Neuronal stem cell (in vitro differentiated cells): ENCODE data around the gene PRKAG1.
A peak's percentile ranks its signal among the peaks of the same experiment; 100 is the strongest.

Experiments used
- DNase-seq: peaks from one replicate; pipeline ENCODE4 v3.0.0-alpha.2; 2013; ENCODE audit warnings: low spot score
- H2AFZ ChIP-seq: one replicate; pipeline ENCODE4 v1.6.1; 2013; ENCODE audit warnings: mild to moderate bottlenecking, low read length, inconsistent platforms
- H2AK5ac ChIP-seq: 2 replicates; pipeline ENCODE4 v1.6.1; 2013; ENCODE audit warnings: low read depth, mild to moderate bottlenecking, inconsistent platforms, low read length, moderate library complexity, mixed read lengths
- H2BK120ac ChIP-seq: 2 replicates; pipeline ENCODE4 v1.6.1; 2013; ENCODE audit warnings: low read depth, mild to moderate bottlenecking, inconsistent platforms, low read length, moderate library complexity, mixed read lengths
- H2BK12ac ChIP-seq: one replicate; pipeline ENCODE4 v1.6.1; 2013; ENCODE audit warnings: low read length, inconsistent platforms
- H2BK15ac ChIP-seq: 2 replicates; pipeline ENCODE4 v1.6.1; 2013; ENCODE audit warnings: mild to moderate bottlenecking, low read length, inconsistent platforms, mixed read lengths
- H2BK5ac ChIP-seq: one replicate; pipeline ENCODE4 v1.6.1; 2013; ENCODE audit warnings: inconsistent platforms, mild to moderate bottlenecking, low read length, moderate library complexity
- H3K14ac ChIP-seq: one replicate; pipeline ENCODE4 v1.6.1; 2013; ENCODE audit warnings: low read length, inconsistent platforms
- H3K18ac ChIP-seq: 2 replicates; pipeline ENCODE4 v1.6.1; 2013; ENCODE audit warnings: low read length, inconsistent platforms
- H3K23ac ChIP-seq: 2 replicates; pipeline ENCODE4 v1.6.1; 2013; ENCODE audit warnings: low read depth, mild to moderate bottlenecking, mixed read lengths, low read length, inconsistent platforms; ENCODE audit not compliant: poor library complexity
- H3K27ac ChIP-seq: replicated peaks from 3 replicates; pipeline ENCODE4 v1.5.1; 2013; ENCODE audit warnings: low read length, inconsistent platforms
- H3K27me3 ChIP-seq, 3 experiments: 2 replicates each; pipeline ENCODE4 v1.6.1; 2013; ENCODE audit warnings: low read length in 3 of 3, mild to moderate bottlenecking in 2 of 3, inconsistent platforms in 1 of 3, low read depth in 1 of 3, mixed read lengths in 1 of 3, moderate library complexity in 1 of 3; ENCODE audit not compliant: control insufficient read depth in 3 of 3, insufficient read depth in 3 of 3
- H3K36me3 ChIP-seq, 2 donors: replicated peaks in 1 of 2; 2 replicates each; pipeline ENCODE4 v1.6.1; 2013; ENCODE audit warnings: low read length in 2 of 2; ENCODE audit not compliant: control insufficient read depth in 2 of 2, insufficient read depth in 2 of 2
- H3K4ac ChIP-seq: 2 replicates; pipeline ENCODE4 v1.6.1; 2013; ENCODE audit warnings: inconsistent platforms, mild to moderate bottlenecking, low read length, moderate library complexity
- H3K4me1 ChIP-seq, 2 donors: 1 replicate in 1 of 2; 2 replicates in 1 of 2; pipeline ENCODE4 v1.6.1; 2013; ENCODE audit warnings: low read length in 2 of 2, low read depth in 1 of 2; ENCODE audit not compliant: control insufficient read depth in 2 of 2, insufficient read depth in 1 of 2
- H3K4me2 ChIP-seq: one replicate; pipeline ENCODE4 v1.6.1; 2013; ENCODE audit warnings: mild to moderate bottlenecking, low read length, inconsistent platforms; ENCODE audit not compliant: insufficient read depth, poor library complexity, severe bottlenecking
- H3K4me3 ChIP-seq, 2 donors: 2 replicates each; pipeline ENCODE4 v1.5.1; 2013; ENCODE audit warnings: low read length in 2 of 2, mild to moderate bottlenecking in 2 of 2, inconsistent platforms in 1 of 2, moderate library complexity in 1 of 2
- H3K79me1 ChIP-seq: one replicate; pipeline ENCODE4 v1.6.1; 2013; ENCODE audit warnings: low read depth, mild to moderate bottlenecking, inconsistent platforms, low read length, moderate library complexity
- H3K9ac ChIP-seq: one replicate; pipeline ENCODE4 v1.6.1; 2013; ENCODE audit warnings: mild to moderate bottlenecking, low read depth, low read length, inconsistent platforms; ENCODE audit not compliant: poor library complexity
- H3K9me3 ChIP-seq, 2 donors: replicated peaks in 1 of 2; 2 replicates each; pipeline versions ENCODE3 to v1.6.1; 2013; ENCODE audit warnings: low read length in 2 of 2, mild to moderate bottlenecking in 2 of 2, inconsistent platforms in 1 of 2, low read depth in 1 of 2, mixed read lengths in 1 of 2, moderate library complexity in 1 of 2; ENCODE audit not compliant: control insufficient read depth in 2 of 2, insufficient read depth in 1 of 2
- H4K8ac ChIP-seq: one replicate; pipeline ENCODE4 v1.6.1; 2013; ENCODE audit warnings: low read depth, mild to moderate bottlenecking, inconsistent platforms, low read length, moderate library complexity
- H4K91ac ChIP-seq: one replicate; pipeline ENCODE4 v1.6.1; 2013; ENCODE audit warnings: low read length, low read depth, mild to moderate bottlenecking, inconsistent platforms; ENCODE audit not compliant: poor library complexity
- WGBS, 2 donors: extraction: QIAGEN DNeasy Blood & Tissue Kit; methylation state at CpG; one replicate each; pipeline ENCODE4 v1.1.7; 2013; ENCODE audit warnings: missing lambda C conversion rate in 2 of 2, mixed read lengths in 1 of 2; ENCODE audit not compliant: insufficient read length in 2 of 2, insufficient replicate concordance in 1 of 2; ENCODE audit errors: extremely low coverage in 2 of 2; 5-methylcytosine and 5-hydroxymethylcytosine counted together

PRKAG1 gene

GRCh38 chr12:48960834-48961233, 57.7 kb downstream of the PRKAG1 start:
- no peak overlapping the region for H2AFZ ChIP-seq
- H3K9ac ChIP-seq = no peak overlapping the region
- H3K27me3 ChIP-seq = peaks cover 0 to 17% (median 8%) of the 10 kb centered on the region in 3 experiments
- no peak overlapping the region for H4K8ac ChIP-seq
- H2AK5ac ChIP-seq = peak overlapping the region; percentile 22
- no peak overlapping the region for H2BK120ac ChIP-seq
- no peaks in the 10 kb centered on the region for H3K79me1 ChIP-seq
- H3K4me3 ChIP-seq = no peak overlapping the region
- peak overlapping the region; percentile 25 for H3K14ac ChIP-seq
- H4K91ac ChIP-seq = no peak overlapping the region
- WGBS, 2 donors = no CpG with 5 or more reads among the region's 3 CpGs
- H3K4me1 ChIP-seq = peaks cover 3 to 5% of the 10 kb centered on the region in 2 donors
- H3K4me2 ChIP-seq = no peak overlapping the region
- no peak overlapping the region for H3K23ac ChIP-seq
- no peak overlapping the region for H2BK12ac ChIP-seq
- H2BK5ac ChIP-seq = no peak overlapping the region
- H3K9me3 ChIP-seq = no peaks in the 10 kb centered on the region
- H3K4ac ChIP-seq = no peak overlapping the region
- no peak for DNase-seq
- peaks cover 0 to 2% of the 10 kb centered on the region in 2 donors for H3K36me3 ChIP-seq
- H3K27ac ChIP-seq = no peak overlapping the region
- H2BK15ac ChIP-seq = no peak overlapping the region
- H3K18ac ChIP-seq = no peak overlapping the region

GRCh38 chr12:48958049-48958388, 60.6 kb downstream of the PRKAG1 start:
- H3K36me3 ChIP-seq = peaks cover under 1 to 30% of the 10 kb centered on the region in 2 donors
- DNase-seq = no peak
- no peak overlapping the region for H2BK120ac ChIP-seq
- H2AFZ ChIP-seq = peak overlapping the region; percentile 94
- no peak overlapping the region for H3K23ac ChIP-seq
- H3K4me2 ChIP-seq = peak overlapping the region; percentile 78
- H3K4ac ChIP-seq = no peak overlapping the region
- H2BK5ac ChIP-seq = no peak overlapping the region
- H3K27me3 ChIP-seq = peaks cover 0 to 2% (median 0%) of the 10 kb centered on the region in 3 experiments
- H4K8ac ChIP-seq = no peak overlapping the region
- peak overlapping the region in 1 of 2 donors; percentile 97 for H3K4me3 ChIP-seq
- H2BK15ac ChIP-seq = no peak overlapping the region
- H3K9ac ChIP-seq = no peak overlapping the region
- H3K27ac ChIP-seq = peak overlapping the region; percentile 79
- H2AK5ac ChIP-seq = no peak overlapping the region
- peaks cover 7% of the 10 kb centered on the region in 2 donors for H3K4me1 ChIP-seq
- no CpG with 5 or more reads among the region's 3 CpGs for WGBS, 2 donors
- no peak overlapping the region for H2BK12ac ChIP-seq
- no peaks in the 10 kb centered on the region for H3K9me3 ChIP-seq
- H3K18ac ChIP-seq = no peak overlapping the region
- H3K79me1 ChIP-seq = peaks cover under 1% of the 10 kb centered on the region
- H3K14ac ChIP-seq = no peak overlapping the region
- H4K91ac ChIP-seq = no peak overlapping the region

GRCh38 chr12:48957141-48958048, 61.2 kb downstream of the PRKAG1 start, which contains the start of gene ARF3:
ARF3 (minus strand) TSS chr12:48957487; CDS start chr12:48941095, 16,392 bp downstream.
- no CpG with 5 or more reads among the region's 58 CpGs for WGBS, 2 donors
- Histone ChIP-seq H3K4ac (peak within 1 kb of the TSS; percentile 46), H2AK5ac (peak within 1 kb of the TSS; percentile 71), H4K91ac (no peak within 1 kb of the TSS), H3K27me3 (peaks cover 0 to 2% (median 0%) of the 10 kb centered on the region in 3 experiments), H3K36me3 (peaks cover 5 to 36% of the 10 kb centered on the region in 2 donors), H4K8ac (no peak within 1 kb of the TSS), H2BK5ac (peak within 1 kb of the TSS; percentile 87), H3K4me1 (peaks cover 7% of the 10 kb centered on the region in 2 donors), H3K14ac (no peak within 1 kb of the TSS), H3K4me3 (peak within 1 kb of the TSS; percentile 97 to 98), H3K9ac (peak within 1 kb of the TSS; percentile 98), H2BK15ac (peak within 1 kb of the TSS; percentile 76), H2BK12ac (peak within 1 kb of the TSS; percentile 16), H3K79me1 (peaks cover 3% of the 10 kb centered on the region), H2BK120ac (peak within 1 kb of the TSS; percentile 21), H3K4me2 (peak within 1 kb of the TSS; percentile 78), H3K23ac (peak within 1 kb of the TSS; percentile 82), H3K27ac (peak within 1 kb of the TSS; percentile 79), H3K18ac (peak within 1 kb of the TSS; percentile 98), H3K9me3 (no peaks in the 10 kb centered on the region), H2AFZ (peak within 1 kb of the TSS; percentile 94)
- peak; percentile 96 for DNase-seq
